GM18511 (cell line): ENCODE results near the gene CRYGN.

Source experiments
- ATAC-seq: cut with Tn5 transposase; IDR thresholded peaks from one replicate; pipeline ENCODE4 v1.9.1; 2021; ENCODE audit warnings: mild to moderate bottlenecking, moderate library complexity; ENCODE audit not compliant: unreplicated experiment

The CRYGN gene

GRCh38 chr7:151427705-151428377, 12.1 kb downstream of the CRYGN start:
- ATAC-seq, result no peak

- no peak for ATAC-seq
Measured at GRCh38 chr7:151426904-151427704, 12.8 kb downstream of the CRYGN start.

GRCh38 chr7:151426441-151426903, 13.5 kb downstream of the CRYGN start:
- ATAC-seq, result no peak

- ATAC-seq, result no peak
Measured at GRCh38 chr7:151425670-151426440, 14.1 kb downstream of the CRYGN start.

- ATAC-seq, result no peak
Measured at GRCh38 chr7:151424799-151425198, 15.1 kb downstream of the CRYGN start.

- no peak for ATAC-seq
Measured at GRCh38 chr7:151423936-151424335, 16.0 kb downstream of the CRYGN start.

GRCh38 chr7:151423226-151423625, 16.7 kb downstream of the CRYGN start:
- no peak for ATAC-seq

- ATAC-seq, result no peak
Measured at GRCh38 chr7:151422212-151422611, 17.7 kb downstream of the CRYGN start.

- no peak for ATAC-seq
Measured at GRCh38 chr7:151420144-151420543, 19.8 kb downstream of the CRYGN start.

GRCh38 chr7:151416941-151417315, 23.0 kb downstream of the CRYGN start:
- no peak for ATAC-seq

- ATAC-seq, result no peak
Measured at GRCh38 chr7:151416112-151416940, 23.6 kb downstream of the CRYGN start.

GRCh38 chr7:151415375-151416105, 24.4 kb downstream of the CRYGN start:
- ATAC-seq, result no peak

GRCh38 chr7:151413241-151413640, 26.7 kb downstream of the CRYGN start:
- no peak for ATAC-seq

GRCh38 chr7:151412318-151412717, 27.6 kb downstream of the CRYGN start:
- no peak for ATAC-seq

GRCh38 chr7:151411551-151411950, 28.4 kb downstream of the CRYGN start:
- ATAC-seq, result no peak

- no peak for ATAC-seq
Measured at GRCh38 chr7:151410405-151411390, 29.2 kb downstream of the CRYGN start.

GRCh38 chr7:151409667-151410404, 30.1 kb downstream of the CRYGN start, which contains the start of gene WDR86:
TSS of gene WDR86 (minus strand) at chr7:151410038. CDS start at chr7:151409589, 449 bp downstream.
- ATAC-seq, result no peak
